ENCODE measurements around the gene VPS8. TPM values are rescaled to one million over a fixed set of nuclear protein-coding genes. Genes with fewer than 3 reads are reported as not detected.

The VPS8 gene
- total RNA-seq, 1 experiment from 2014 or later = 37.6 TPM

DNA sequence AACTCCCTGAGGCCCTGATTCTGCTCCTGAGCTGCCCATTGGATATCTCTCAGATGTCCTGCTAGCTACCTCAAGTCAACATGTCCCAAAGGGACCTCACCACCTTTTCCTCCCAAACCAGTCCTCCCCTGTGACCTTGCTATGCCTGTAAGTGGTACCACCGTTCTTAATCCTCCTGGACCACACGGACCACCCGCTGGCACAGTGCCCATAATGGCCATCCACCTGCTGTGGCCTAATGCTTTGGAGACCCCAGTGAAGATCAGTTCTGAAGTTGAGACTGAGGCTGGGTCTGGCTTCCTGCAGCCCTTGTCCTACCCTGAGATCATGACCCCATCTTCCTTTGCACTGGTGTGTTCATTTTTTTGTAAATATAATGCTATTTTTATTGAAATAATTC, 15.0 kb upstream of the VPS8 start:
- Histone ChIP-seq H3K27me3 (ENCODE audit: insufficient read depth, low read length) (no peaks in the 10 kb centered on the region), H3K9me2 (ENCODE audit: insufficient read depth) (no peaks in the 10 kb centered on the region), H3K4me2 (ENCODE audit: low read length) (no peak overlapping the region), H3K4me1 (ENCODE audit: control insufficient read depth in 1 of 2, insufficient read depth in 2 of 2, low read length in 2 of 2) (no peaks in the 10 kb centered on the region), H3K4me3 (replicated peaks in 1 of 2; ENCODE audit: low read depth in 1 of 2, low read length in 2 of 2) (no peak overlapping the region), H3K9me3 (ENCODE audit: control insufficient read depth in 1 of 2, insufficient read depth in 1 of 2, low read depth in 1 of 2, low read length in 2 of 2) (no peaks in the 10 kb centered on the region), H2AFZ (ENCODE audit: low read depth, low read length, poor library complexity, severe bottlenecking) (no peak overlapping the region), H3K79me2 (ENCODE audit: insufficient read depth, low read length) (no peaks in the 10 kb centered on the region), H3K9ac (ENCODE audit: low read length) (no peak overlapping the region), H3K36me3 (ENCODE audit: control insufficient read depth in 1 of 2, insufficient read depth in 2 of 2, low read length in 2 of 2) (no peaks in the 10 kb centered on the region), H3K27ac (ENCODE audit: low read depth, low read length) (no peak overlapping the region), H4K20me1 (ENCODE audit: insufficient read depth) (no peaks in the 10 kb centered on the region)
- ChIA-PET RAD21 (ENCODE audit: low non-redundant PET in 1 of 2, low total read pairs in 2 of 2, uncharacterized antibody in 2 of 2, unreplicated experiment in 2 of 2) (no interaction called here), CTCF (no interaction called here), POLR2A (no interaction called here)
- no peak for TF ChIP-seq SIN3A (IDR thresholded peaks at IDR 0.05; ENCODE audit: low read depth)
- no peak for TF ChIP-seq ELF1 (IDR thresholded peaks at IDR 0.05; ENCODE audit: borderline replicate concordance, low read depth)
- TF ChIP-seq, protein P1, sequence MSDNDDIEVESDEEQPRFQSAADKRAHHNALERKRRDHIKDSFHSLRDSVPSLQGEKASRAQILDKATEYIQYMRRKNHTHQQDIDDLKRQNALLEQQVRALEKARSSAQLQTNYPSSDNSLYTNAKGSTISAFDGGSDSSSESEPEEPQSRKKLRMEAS (IDR thresholded peaks at IDR 0.05) = no peak
- TF ChIP-seq FOSL1 (IDR thresholded peaks at IDR 0.05; ENCODE audit: low read depth) = no peak
- no peak for TF ChIP-seq CEBPB (IDR thresholded peaks at IDR 0.05; ENCODE audit: low read depth)
- TF ChIP-seq EGR1 (IDR thresholded peaks at IDR 0.05; ENCODE audit: low read depth) = no peak
- TF ChIP-seq, protein P2, sequence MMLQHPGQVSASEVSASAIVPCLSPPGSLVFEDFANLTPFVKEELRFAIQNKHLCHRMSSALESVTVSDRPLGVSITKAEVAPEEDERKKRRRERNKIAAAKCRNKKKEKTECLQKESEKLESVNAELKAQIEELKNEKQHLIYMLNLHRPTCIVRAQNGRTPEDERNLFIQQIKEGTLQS (IDR thresholded peaks at IDR 0.05) = no peak
- TF ChIP-seq POLR2AphosphoS5 (IDR thresholded peaks at IDR 0.05; ENCODE audit: low read depth, low read length) = no peak
- TF ChIP-seq YY1 (IDR thresholded peaks at IDR 0.05; ENCODE audit: extremely low read depth, insufficient replicate concordance, low read depth, low read length) = no peak
- no peak for TF ChIP-seq SRF (IDR thresholded peaks at IDR 0.05; ENCODE audit: low read depth)
- no peak for TF ChIP-seq EZH2phosphoT487 (IDR thresholded peaks at IDR 0.05; ENCODE audit: borderline replicate concordance)
- no peak for TF ChIP-seq SP1 (IDR thresholded peaks at IDR 0.05; ENCODE audit: low read depth)
- TF ChIP-seq JUND (IDR thresholded peaks at IDR 0.05) = no peak
- TF ChIP-seq CBX3 (IDR thresholded peaks at IDR 0.05; ENCODE audit: low read depth) = no peak
- TF ChIP-seq ZFX (IDR thresholded peaks at IDR 0.05) = no peak
- no peak for TF ChIP-seq CTCF (IDR thresholded peaks at IDR 0.05 in 2 of 3, conservative IDR thresholded peaks at IDR 0.05 in 1 of 3; ENCODE audit: borderline replicate concordance in 1 of 3, insufficient read depth in 1 of 3, low read depth in 2 of 3, low read length in 2 of 3)
- no peak for TF ChIP-seq RAD21 (IDR thresholded peaks at IDR 0.05; ENCODE audit: low read depth)
- intact Hi-C loops (cut with micrococcal nuclease) = no loop called here
- DNase-seq (ENCODE audit: low read depth, low spot score) = no peak
- BruUV-seq (replicated peaks) = no TSS peak
- no peak for ATAC-seq

All from HCT116 (cell line).